ENCODE results near the gene LIAS.

Gene LIAS

DNA sequence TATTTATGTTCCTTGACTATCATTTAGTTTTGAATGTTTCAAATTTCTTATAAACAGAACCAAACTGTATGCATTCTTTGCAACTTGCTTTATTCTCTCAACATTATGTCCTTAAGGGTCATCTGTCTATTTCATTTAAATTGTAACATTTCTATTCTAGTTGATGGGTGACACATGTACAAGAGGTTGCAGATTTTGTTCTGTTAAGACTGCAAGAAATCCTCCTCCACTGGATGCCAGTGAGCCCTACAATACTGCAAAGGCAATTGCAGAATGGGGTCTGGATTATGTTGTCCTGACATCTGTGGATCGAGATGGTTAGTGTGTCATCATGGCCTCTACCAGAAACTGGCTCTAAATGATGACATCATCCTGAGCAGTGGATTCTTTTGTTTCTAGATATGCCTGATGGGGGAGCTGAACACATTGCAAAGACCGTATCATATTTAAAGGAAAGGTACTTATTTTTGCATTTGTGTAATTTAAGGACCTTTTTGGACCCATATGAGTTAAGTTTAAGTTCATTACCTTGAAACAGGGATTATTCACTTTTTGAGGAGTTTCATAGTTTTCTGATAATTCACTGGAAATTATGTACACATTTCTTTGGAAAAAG lies 6.1 kb downstream of the LIAS start:
- no peaks in the 10 kb centered on the region for H3K27me3 ChIP-seq (ENCODE audit: control insufficient read depth in 3 of 3, insufficient read depth in 3 of 3, low read depth in 1 of 3, low read length in 3 of 3)
- no peaks in the 10 kb centered on the region for H3K79me1 ChIP-seq (ENCODE audit: low read depth, low read length)
- H2AFZ ChIP-seq (ENCODE audit: low read length): no peak overlapping the region
- H3K4me1 ChIP-seq (ENCODE audit: control insufficient read depth in 2 of 2, insufficient read depth in 1 of 2, low read depth in 1 of 2, low read length in 2 of 2): peaks cover 0 to under 1% of the 10 kb centered on the region in 2 donors
- peaks cover 8 to 74% of the 10 kb centered on the region in 2 donors for H3K36me3 ChIP-seq (replicated peaks in 1 of 2; ENCODE audit: control insufficient read depth in 2 of 2, insufficient read depth in 2 of 2, low read length in 2 of 2)
- H2BK5ac ChIP-seq (ENCODE audit: low read length): no peak overlapping the region
- H4K91ac ChIP-seq (ENCODE audit: low read depth, low read length, poor library complexity): no peak overlapping the region
- DNase-seq (ENCODE audit: low spot score): no peak
- H2BK120ac ChIP-seq (ENCODE audit: low read depth, low read length): no peak overlapping the region
- no peak overlapping the region for H3K4me2 ChIP-seq (ENCODE audit: insufficient read depth, low read length, poor library complexity, severe bottlenecking)
- H3K14ac ChIP-seq (ENCODE audit: low read length): no peak overlapping the region
- no peak overlapping the region for H2BK12ac ChIP-seq (ENCODE audit: low read length)
- no peak overlapping the region for H2AK5ac ChIP-seq (ENCODE audit: low read depth, low read length)
- H3K18ac ChIP-seq (ENCODE audit: low read length): no peak overlapping the region
- WGBS, 2 donors (ENCODE audit: extremely low coverage in 2 of 2, insufficient read length in 2 of 2, insufficient replicate concordance in 1 of 2): no CpG with 5 or more reads among the region's 2 CpGs
- no peak overlapping the region for H3K4ac ChIP-seq (ENCODE audit: low read length)
- no peaks in the 10 kb centered on the region for H3K9me3 ChIP-seq (replicated peaks in 1 of 2; ENCODE audit: control insufficient read depth in 2 of 2, insufficient read depth in 1 of 2, low read depth in 1 of 2, low read length in 2 of 2)
- H3K27ac ChIP-seq (replicated peaks; ENCODE audit: low read length): no peak overlapping the region
- no peak overlapping the region for H3K4me3 ChIP-seq (ENCODE audit: low read length in 2 of 2)
- H4K8ac ChIP-seq (ENCODE audit: low read depth, low read length): no peak overlapping the region
- H3K23ac ChIP-seq (ENCODE audit: low read depth, low read length, poor library complexity): no peak overlapping the region
- no peak overlapping the region for H2BK15ac ChIP-seq (ENCODE audit: low read length)
- peak overlapping the region; percentile 30 for H3K9ac ChIP-seq (ENCODE audit: low read depth, low read length, poor library complexity)

DNA sequence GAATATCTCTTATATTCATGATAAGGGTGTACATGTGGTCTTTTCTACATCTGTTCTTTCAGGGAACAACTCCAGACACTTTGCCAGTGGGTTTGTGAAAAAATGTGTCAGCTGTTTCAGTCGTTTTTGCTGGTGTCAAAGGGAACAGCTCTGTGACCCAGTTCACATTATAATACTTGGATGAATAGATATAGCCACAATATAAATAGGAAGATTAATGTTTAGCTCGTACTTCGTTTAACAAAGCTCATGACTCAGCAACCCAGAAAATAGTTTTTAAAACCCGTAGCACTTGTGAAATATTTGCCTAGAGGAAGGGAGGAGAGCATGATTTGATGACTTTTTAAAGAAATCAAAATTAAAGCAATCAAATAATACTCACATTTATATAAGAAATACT lies 7.9 kb downstream of the LIAS start:
- DNase-seq (ENCODE audit: low spot score): no peak
- Histone ChIP-seq H3K79me1 (ENCODE audit: low read depth, low read length) (no peaks in the 10 kb centered on the region), H4K8ac (ENCODE audit: low read depth, low read length) (no peak overlapping the region), H3K4ac (ENCODE audit: low read length) (no peak overlapping the region), H3K18ac (ENCODE audit: low read length) (no peak overlapping the region), H2AK5ac (ENCODE audit: low read depth, low read length) (no peak overlapping the region), H3K9me3 (replicated peaks in 1 of 2; ENCODE audit: control insufficient read depth in 2 of 2, insufficient read depth in 1 of 2, low read depth in 1 of 2, low read length in 2 of 2) (no peaks in the 10 kb centered on the region), H2AFZ (ENCODE audit: low read length) (no peak overlapping the region), H3K4me1 (ENCODE audit: control insufficient read depth in 2 of 2, insufficient read depth in 1 of 2, low read depth in 1 of 2, low read length in 2 of 2) (no peaks in the 10 kb centered on the region), H4K91ac (ENCODE audit: low read depth, low read length, poor library complexity) (no peak overlapping the region), H2BK15ac (ENCODE audit: low read length) (no peak overlapping the region), H3K4me2 (ENCODE audit: insufficient read depth, low read length, poor library complexity, severe bottlenecking) (no peak overlapping the region), H3K9ac (ENCODE audit: low read depth, low read length, poor library complexity) (no peak overlapping the region), H3K14ac (ENCODE audit: low read length) (no peak overlapping the region), H2BK5ac (ENCODE audit: low read length) (no peak overlapping the region), H3K27me3 (ENCODE audit: control insufficient read depth in 3 of 3, insufficient read depth in 3 of 3, low read depth in 1 of 3, low read length in 3 of 3) (no peaks in the 10 kb centered on the region), H2BK120ac (ENCODE audit: low read depth, low read length) (no peak overlapping the region), H3K27ac (replicated peaks; ENCODE audit: low read length) (no peak overlapping the region), H3K23ac (ENCODE audit: low read depth, low read length, poor library complexity) (no peak overlapping the region), H2BK12ac (ENCODE audit: low read length) (no peak overlapping the region), H3K4me3 (ENCODE audit: low read length in 2 of 2) (no peak overlapping the region), H3K36me3 (replicated peaks in 1 of 2; ENCODE audit: control insufficient read depth in 2 of 2, insufficient read depth in 2 of 2, low read length in 2 of 2) (peaks cover 10 to 80% of the 10 kb centered on the region in 2 donors)
- no CpG with 5 or more reads among the region's 4 CpGs for WGBS, 2 donors (ENCODE audit: extremely low coverage in 2 of 2, insufficient read length in 2 of 2, insufficient replicate concordance in 1 of 2)

DNA sequence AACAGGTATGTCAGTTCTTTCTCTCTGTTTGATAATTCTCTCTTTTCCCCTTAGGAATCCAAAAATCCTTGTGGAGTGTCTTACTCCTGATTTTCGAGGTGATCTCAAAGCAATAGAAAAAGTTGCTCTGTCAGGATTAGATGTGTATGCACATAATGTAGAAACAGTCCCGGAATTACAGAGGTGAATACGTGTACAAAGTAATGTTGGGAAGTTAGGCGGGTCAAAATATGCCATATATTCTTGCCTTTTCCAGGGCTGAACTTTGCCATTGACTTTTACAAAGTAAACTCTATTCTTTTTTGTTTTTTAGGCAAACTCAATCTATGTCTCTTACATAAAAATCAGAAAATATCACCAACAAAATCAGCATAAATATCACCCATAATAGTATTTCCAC lies 8.6 kb downstream of the LIAS start:
- no CpG with 5 or more reads among the region's 4 CpGs for WGBS, 2 donors (ENCODE audit: extremely low coverage in 2 of 2, insufficient read length in 2 of 2, insufficient replicate concordance in 1 of 2)
- Histone ChIP-seq H2BK15ac (ENCODE audit: low read length) (no peak overlapping the region), H2AK5ac (ENCODE audit: low read depth, low read length) (no peak overlapping the region), H3K4me3 (ENCODE audit: low read length in 2 of 2) (no peak overlapping the region), H3K79me1 (ENCODE audit: low read depth, low read length) (no peaks in the 10 kb centered on the region), H3K18ac (ENCODE audit: low read length) (no peak overlapping the region), H4K91ac (ENCODE audit: low read depth, low read length, poor library complexity) (no peak overlapping the region), H3K9ac (ENCODE audit: low read depth, low read length, poor library complexity) (no peak overlapping the region), H3K27me3 (ENCODE audit: control insufficient read depth in 3 of 3, insufficient read depth in 3 of 3, low read depth in 1 of 3, low read length in 3 of 3) (no peaks in the 10 kb centered on the region), H3K4me1 (ENCODE audit: control insufficient read depth in 2 of 2, insufficient read depth in 1 of 2, low read depth in 1 of 2, low read length in 2 of 2) (no peaks in the 10 kb centered on the region), H2BK120ac (ENCODE audit: low read depth, low read length) (no peak overlapping the region), H3K27ac (replicated peaks; ENCODE audit: low read length) (no peak overlapping the region), H2BK5ac (ENCODE audit: low read length) (no peak overlapping the region), H3K23ac (ENCODE audit: low read depth, low read length, poor library complexity) (no peak overlapping the region), H3K9me3 (replicated peaks in 1 of 2; ENCODE audit: control insufficient read depth in 2 of 2, insufficient read depth in 1 of 2, low read depth in 1 of 2, low read length in 2 of 2) (no peaks in the 10 kb centered on the region), H3K4ac (ENCODE audit: low read length) (no peak overlapping the region), H3K4me2 (ENCODE audit: insufficient read depth, low read length, poor library complexity, severe bottlenecking) (no peak overlapping the region), H3K36me3 (replicated peaks in 1 of 2; ENCODE audit: control insufficient read depth in 2 of 2, insufficient read depth in 2 of 2, low read length in 2 of 2) (peaks cover 10 to 81% of the 10 kb centered on the region in 2 donors), H3K14ac (ENCODE audit: low read length) (no peak overlapping the region), H2BK12ac (ENCODE audit: low read length) (no peak overlapping the region), H2AFZ (ENCODE audit: low read length) (no peak overlapping the region), H4K8ac (ENCODE audit: low read depth, low read length) (no peak overlapping the region)
- no peak for DNase-seq (ENCODE audit: low spot score)

DNA sequence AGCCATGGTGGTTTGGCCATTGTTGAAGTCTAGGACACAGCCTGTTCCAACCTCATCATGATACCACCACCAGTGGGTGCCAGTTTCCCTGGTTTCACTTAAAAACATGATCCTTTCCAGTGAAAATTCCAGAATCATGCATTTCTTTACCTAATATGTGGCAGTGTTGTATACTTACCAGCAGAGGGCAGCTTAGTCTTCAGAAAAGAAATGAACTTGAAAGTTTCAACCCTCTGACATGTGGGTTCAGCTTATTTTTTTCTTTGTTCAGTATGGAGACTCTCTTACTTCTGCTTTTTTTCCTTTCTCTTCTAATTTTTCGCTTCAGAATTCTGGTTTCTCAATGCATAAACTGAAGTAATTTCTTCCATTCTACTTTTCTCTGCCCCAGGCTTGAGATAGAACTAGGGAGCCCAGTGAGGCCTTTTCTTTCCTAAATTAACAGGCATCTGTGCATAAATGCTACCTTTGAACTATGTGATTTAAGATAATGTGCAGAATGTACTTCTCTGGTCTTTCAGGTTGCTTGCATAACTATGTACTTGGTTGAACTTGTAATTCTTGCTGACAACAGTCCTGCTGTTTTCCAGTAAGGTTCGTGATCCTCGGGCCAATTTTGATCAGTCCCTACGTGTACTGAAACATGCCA lies 10.7 kb downstream of the LIAS start:
- H3K36me3 ChIP-seq (replicated peaks in 1 of 2; ENCODE audit: control insufficient read depth in 2 of 2, insufficient read depth in 2 of 2, low read length in 2 of 2): peaks cover 5 to 76% of the 10 kb centered on the region in 2 donors
- no peak overlapping the region for H2BK5ac ChIP-seq (ENCODE audit: low read length)
- H3K14ac ChIP-seq (ENCODE audit: low read length): no peak overlapping the region
- H4K91ac ChIP-seq (ENCODE audit: low read depth, low read length, poor library complexity): no peak overlapping the region
- H3K9me3 ChIP-seq (replicated peaks in 1 of 2; ENCODE audit: control insufficient read depth in 2 of 2, insufficient read depth in 1 of 2, low read depth in 1 of 2, low read length in 2 of 2): no peaks in the 10 kb centered on the region
- no peak overlapping the region for H2BK12ac ChIP-seq (ENCODE audit: low read length)
- H4K8ac ChIP-seq (ENCODE audit: low read depth, low read length): no peak overlapping the region
- no peak overlapping the region for H3K9ac ChIP-seq (ENCODE audit: low read depth, low read length, poor library complexity)
- H3K23ac ChIP-seq (ENCODE audit: low read depth, low read length, poor library complexity): no peak overlapping the region
- H3K4me1 ChIP-seq (ENCODE audit: control insufficient read depth in 2 of 2, insufficient read depth in 1 of 2, low read depth in 1 of 2, low read length in 2 of 2): no peaks in the 10 kb centered on the region
- no peak overlapping the region for H3K4me2 ChIP-seq (ENCODE audit: insufficient read depth, low read length, poor library complexity, severe bottlenecking)
- H3K4ac ChIP-seq (ENCODE audit: low read length): no peak overlapping the region
- peak; percentile 43 for DNase-seq (ENCODE audit: low spot score)
- no peaks in the 10 kb centered on the region for H3K79me1 ChIP-seq (ENCODE audit: low read depth, low read length)
- H2BK15ac ChIP-seq (ENCODE audit: low read length): no peak overlapping the region
- no peak overlapping the region for H3K27ac ChIP-seq (replicated peaks; ENCODE audit: low read length)
- no peak overlapping the region for H2AK5ac ChIP-seq (ENCODE audit: low read depth, low read length)
- no peak overlapping the region for H2BK120ac ChIP-seq (ENCODE audit: low read depth, low read length)
- no CpG with 5 or more reads among the region's 4 CpGs for WGBS, 2 donors (ENCODE audit: extremely low coverage in 2 of 2, insufficient read length in 2 of 2, insufficient replicate concordance in 1 of 2)
- no peak overlapping the region for H3K18ac ChIP-seq (ENCODE audit: low read length)
- H2AFZ ChIP-seq (ENCODE audit: low read length): peak overlapping the region; percentile 47
- no peak overlapping the region for H3K4me3 ChIP-seq (ENCODE audit: low read length in 2 of 2)
- H3K27me3 ChIP-seq (ENCODE audit: control insufficient read depth in 3 of 3, insufficient read depth in 3 of 3, low read depth in 1 of 3, low read length in 3 of 3): no peaks in the 10 kb centered on the region
